Measurements from ENCODE around the gene RYR2.

The RYR2 gene

DNA sequence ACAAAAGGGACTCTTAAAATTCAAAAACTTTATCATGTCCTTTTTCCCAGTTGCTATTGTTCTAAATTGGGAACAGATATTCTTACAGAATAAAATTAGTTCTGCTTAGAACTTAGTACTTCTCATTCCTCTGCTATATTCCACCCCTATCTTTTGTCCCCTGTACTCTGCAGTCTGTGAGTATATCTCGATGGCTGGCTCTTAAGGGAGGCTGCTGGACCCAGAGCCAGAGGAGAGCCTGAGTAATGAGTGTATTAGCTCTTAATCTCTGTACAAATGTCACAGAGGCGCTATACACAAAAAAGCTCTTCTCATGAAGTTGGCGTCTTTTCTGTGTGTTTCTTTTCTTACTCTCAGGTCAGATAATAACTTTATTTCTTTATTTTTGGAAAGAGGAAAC lies 425.3 kb downstream of the RYR2 start:
- no peaks in the 10 kb centered on the region for H3K36me3 ChIP-seq (ENCODE audit: insufficient read depth, low read length)
- H3K79me2 ChIP-seq (ENCODE audit: insufficient read depth, low read length): no peaks in the 10 kb centered on the region
- no peak for TF ChIP-seq EZH2 (IDR thresholded peaks at IDR 0.05; ENCODE audit: borderline replicate concordance, low read length)
- H3F3A ChIP-seq (ENCODE audit: insufficient read depth, low read length): no peaks in the 10 kb centered on the region
- H4K20me1 ChIP-seq (ENCODE audit: insufficient read depth, low read length): no peaks in the 10 kb centered on the region
- no peak overlapping the region for H3K4me2 ChIP-seq (ENCODE audit: low read length)
- H3K9me2 ChIP-seq (ENCODE audit: low read depth, low read length): no peaks in the 10 kb centered on the region
- H2AFZ ChIP-seq (ENCODE audit: low read length): no peak overlapping the region
- H3K9ac ChIP-seq (ENCODE audit: low read length): no peak overlapping the region
- H3K4me1 ChIP-seq (ENCODE audit: insufficient read depth, low read length, severe bottlenecking): no peaks in the 10 kb centered on the region
- H3K27ac ChIP-seq (ENCODE audit: low read depth, low read length, poor library complexity, severe bottlenecking): no peak overlapping the region
- H3K9me3 ChIP-seq (ENCODE audit: low read length): no peaks in the 10 kb centered on the region
- H3K4me3 ChIP-seq (ENCODE audit: low read depth, low read length, poor library complexity, severe bottlenecking): no peak overlapping the region
- no peaks in the 10 kb centered on the region for H3K27me3 ChIP-seq (ENCODE audit: insufficient read depth, low read length)

DNA sequence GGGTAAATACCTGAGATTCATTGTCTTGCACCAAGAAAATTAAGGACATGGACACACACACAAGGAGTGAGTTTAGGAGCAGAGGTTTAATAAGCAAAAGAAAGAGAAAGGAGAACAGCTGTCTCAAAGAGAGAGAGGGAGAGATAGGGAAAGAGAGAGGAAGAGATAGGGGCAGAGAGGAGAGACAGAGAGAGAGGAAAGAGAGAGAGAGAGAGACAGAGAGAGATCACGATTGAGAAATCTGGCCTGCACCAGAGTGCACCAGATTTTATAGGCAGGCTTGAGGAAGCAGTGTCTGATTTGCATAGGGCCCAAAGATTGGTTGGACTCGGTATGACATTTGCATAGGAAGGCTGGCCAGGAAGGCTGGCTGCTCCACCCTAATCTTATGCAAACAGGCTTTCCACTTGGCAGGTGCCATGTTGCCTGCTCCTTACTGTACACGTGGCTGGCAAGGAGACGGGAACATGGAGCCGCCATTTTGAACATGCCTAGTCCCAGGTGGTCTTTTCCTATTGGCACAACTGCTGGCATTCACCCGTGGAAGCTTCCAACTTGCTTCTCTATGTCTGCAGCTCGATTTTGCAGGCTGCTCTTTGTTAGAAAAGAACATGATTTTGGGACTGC lies 428.8 kb downstream of the RYR2 start:
- no peaks in the 10 kb centered on the region for H3K4me1 ChIP-seq (ENCODE audit: insufficient read depth, low read length, severe bottlenecking)
- H3K27ac ChIP-seq (ENCODE audit: low read depth, low read length, poor library complexity, severe bottlenecking): no peak overlapping the region
- no peak overlapping the region for H3K4me2 ChIP-seq (ENCODE audit: low read length)
- no peak overlapping the region for H3K9ac ChIP-seq (ENCODE audit: low read length)
- no peak overlapping the region for H2AFZ ChIP-seq (ENCODE audit: low read length)
- no peaks in the 10 kb centered on the region for H3K9me3 ChIP-seq (ENCODE audit: low read length)
- no peaks in the 10 kb centered on the region for H4K20me1 ChIP-seq (ENCODE audit: insufficient read depth, low read length)
- no peaks in the 10 kb centered on the region for H3F3A ChIP-seq (ENCODE audit: insufficient read depth, low read length)
- H3K27me3 ChIP-seq (ENCODE audit: insufficient read depth, low read length): no peaks in the 10 kb centered on the region
- H3K4me3 ChIP-seq (ENCODE audit: low read depth, low read length, poor library complexity, severe bottlenecking): no peak overlapping the region
- no peaks in the 10 kb centered on the region for H3K36me3 ChIP-seq (ENCODE audit: insufficient read depth, low read length)
- H3K79me2 ChIP-seq (ENCODE audit: insufficient read depth, low read length): no peaks in the 10 kb centered on the region
- H3K9me2 ChIP-seq (ENCODE audit: low read depth, low read length): no peaks in the 10 kb centered on the region
- TF ChIP-seq, protein P1, sequence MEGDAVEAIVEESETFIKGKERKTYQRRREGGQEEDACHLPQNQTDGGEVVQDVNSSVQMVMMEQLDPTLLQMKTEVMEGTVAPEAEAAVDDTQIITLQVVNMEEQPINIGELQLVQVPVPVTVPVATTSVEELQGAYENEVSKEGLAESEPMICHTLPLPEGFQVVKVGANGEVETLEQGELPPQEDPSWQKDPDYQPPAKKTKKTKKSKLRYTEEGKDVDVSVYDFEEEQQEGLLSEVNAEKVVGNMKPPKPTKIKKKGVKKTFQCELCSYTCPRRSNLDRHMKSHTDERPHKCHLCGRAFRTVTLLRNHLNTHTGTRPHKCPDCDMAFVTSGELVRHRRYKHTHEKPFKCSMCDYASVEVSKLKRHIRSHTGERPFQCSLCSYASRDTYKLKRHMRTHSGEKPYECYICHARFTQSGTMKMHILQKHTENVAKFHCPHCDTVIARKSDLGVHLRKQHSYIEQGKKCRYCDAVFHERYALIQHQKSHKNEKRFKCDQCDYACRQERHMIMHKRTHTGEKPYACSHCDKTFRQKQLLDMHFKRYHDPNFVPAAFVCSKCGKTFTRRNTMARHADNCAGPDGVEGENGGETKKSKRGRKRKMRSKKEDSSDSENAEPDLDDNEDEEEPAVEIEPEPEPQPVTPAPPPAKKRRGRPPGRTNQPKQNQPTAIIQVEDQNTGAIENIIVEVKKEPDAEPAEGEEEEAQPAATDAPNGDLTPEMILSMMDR (IDR thresholded peaks at IDR 0.05; ENCODE audit: low read length): no peak
- TF ChIP-seq EZH2 (IDR thresholded peaks at IDR 0.05; ENCODE audit: borderline replicate concordance, low read length): no peak

GRCh38 chr1:237471377-237471776 lies 429.4 kb downstream of the RYR2 start:
- H3K9ac ChIP-seq (ENCODE audit: low read length): no peak overlapping the region
- H3K36me3 ChIP-seq (ENCODE audit: insufficient read depth, low read length): no peaks in the 10 kb centered on the region
- no peak overlapping the region for H2AFZ ChIP-seq (ENCODE audit: low read length)
- TF ChIP-seq, protein P1 (IDR thresholded peaks at IDR 0.05; ENCODE audit: low read length): no peak
- TF ChIP-seq EZH2 (IDR thresholded peaks at IDR 0.05; ENCODE audit: borderline replicate concordance, low read length): no peak
- no peaks in the 10 kb centered on the region for H3K9me3 ChIP-seq (ENCODE audit: low read length)
- H3F3A ChIP-seq (ENCODE audit: insufficient read depth, low read length): no peaks in the 10 kb centered on the region
- no peaks in the 10 kb centered on the region for H3K27me3 ChIP-seq (ENCODE audit: insufficient read depth, low read length)
- H3K4me3 ChIP-seq (ENCODE audit: low read depth, low read length, poor library complexity, severe bottlenecking): no peak overlapping the region
- H3K79me2 ChIP-seq (ENCODE audit: insufficient read depth, low read length): no peaks in the 10 kb centered on the region
- no peaks in the 10 kb centered on the region for H3K9me2 ChIP-seq (ENCODE audit: low read depth, low read length)
- H4K20me1 ChIP-seq (ENCODE audit: insufficient read depth, low read length): no peaks in the 10 kb centered on the region
- H3K27ac ChIP-seq (ENCODE audit: low read depth, low read length, poor library complexity, severe bottlenecking): no peak overlapping the region
- no peak overlapping the region for H3K4me2 ChIP-seq (ENCODE audit: low read length)
- H3K4me1 ChIP-seq (ENCODE audit: insufficient read depth, low read length, severe bottlenecking): no peaks in the 10 kb centered on the region

DNA sequence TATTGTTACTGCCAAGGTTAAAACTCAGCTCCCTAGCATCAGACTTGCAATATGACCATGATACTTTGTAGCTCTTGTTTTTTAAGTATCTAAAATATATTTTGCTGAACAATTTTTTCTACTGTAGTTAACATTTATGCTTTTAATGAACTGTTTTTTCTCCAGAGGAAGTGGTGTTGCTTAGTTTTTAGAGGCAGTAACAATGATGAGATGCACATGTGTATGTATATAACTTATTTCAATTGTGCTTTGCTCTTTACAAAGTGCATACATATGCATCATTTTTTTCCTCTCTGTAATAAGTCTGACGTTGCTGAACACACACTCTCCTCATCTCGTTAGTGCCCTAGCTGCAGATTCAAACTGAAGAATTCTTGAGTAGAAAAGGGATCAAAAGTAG lies 430.0 kb downstream of the RYR2 start:
- Histone ChIP-seq H3K4me3 (ENCODE audit: low read depth, low read length, poor library complexity, severe bottlenecking) (no peak overlapping the region), H3F3A (ENCODE audit: insufficient read depth, low read length) (no peaks in the 10 kb centered on the region), H3K79me2 (ENCODE audit: insufficient read depth, low read length) (no peaks in the 10 kb centered on the region), H3K9ac (ENCODE audit: low read length) (no peak overlapping the region), H3K36me3 (ENCODE audit: insufficient read depth, low read length) (no peaks in the 10 kb centered on the region), H3K4me2 (ENCODE audit: low read length) (no peak overlapping the region), H3K9me3 (ENCODE audit: low read length) (no peaks in the 10 kb centered on the region), H2AFZ (ENCODE audit: low read length) (no peak overlapping the region), H3K4me1 (ENCODE audit: insufficient read depth, low read length, severe bottlenecking) (no peaks in the 10 kb centered on the region), H3K27ac (ENCODE audit: low read depth, low read length, poor library complexity, severe bottlenecking) (no peak overlapping the region), H3K9me2 (ENCODE audit: low read depth, low read length) (no peaks in the 10 kb centered on the region), H4K20me1 (ENCODE audit: insufficient read depth, low read length) (no peaks in the 10 kb centered on the region), H3K27me3 (ENCODE audit: insufficient read depth, low read length) (no peaks in the 10 kb centered on the region)
- TF ChIP-seq, protein P1 (IDR thresholded peaks at IDR 0.05; ENCODE audit: low read length): no peak
- TF ChIP-seq EZH2 (IDR thresholded peaks at IDR 0.05; ENCODE audit: borderline replicate concordance, low read length): no peak
